GM21619 (cell line): ENCODE results near the gene SCAPER.

Experiments
- ATAC-seq: cut with Tn5 transposase; IDR thresholded peaks from one replicate; pipeline ENCODE4 v1.9.1; 2021; ENCODE audit not compliant: unreplicated experiment

SCAPER gene

DNA sequence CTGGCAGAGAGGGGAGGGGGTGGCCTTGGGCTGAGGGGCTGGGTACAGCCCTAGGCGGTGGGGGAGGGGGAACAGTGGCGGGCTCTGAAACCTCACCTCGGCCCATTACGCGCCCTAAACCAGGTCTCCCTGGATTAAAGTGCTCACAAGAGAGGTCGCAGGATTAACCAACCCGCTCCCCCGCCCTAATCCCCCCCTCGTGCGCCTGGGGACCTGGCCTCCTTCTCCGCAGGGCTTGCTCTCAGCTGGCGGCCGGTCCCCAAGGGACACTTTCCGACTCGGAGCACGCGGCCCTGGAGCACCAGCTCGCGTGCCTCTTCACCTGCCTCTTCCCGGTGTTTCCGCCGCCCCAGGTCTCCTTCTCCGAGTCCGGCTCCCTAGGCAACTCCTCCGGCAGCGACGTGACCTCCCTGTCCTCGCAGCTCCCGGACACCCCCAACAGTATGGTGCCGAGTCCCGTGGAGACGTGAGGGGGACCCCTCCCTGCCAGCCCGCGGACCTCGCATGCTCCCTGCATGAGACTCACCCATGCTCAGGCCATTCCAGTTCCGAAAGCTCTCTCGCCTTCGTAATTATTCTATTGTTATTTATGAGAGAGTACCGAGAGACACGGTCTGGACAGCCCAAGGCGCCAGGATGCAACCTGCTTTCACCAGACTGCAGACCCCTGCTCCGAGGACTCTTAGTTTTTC, 563.6 kb downstream of the SCAPER start:
- no peak for ATAC-seq

DNA sequence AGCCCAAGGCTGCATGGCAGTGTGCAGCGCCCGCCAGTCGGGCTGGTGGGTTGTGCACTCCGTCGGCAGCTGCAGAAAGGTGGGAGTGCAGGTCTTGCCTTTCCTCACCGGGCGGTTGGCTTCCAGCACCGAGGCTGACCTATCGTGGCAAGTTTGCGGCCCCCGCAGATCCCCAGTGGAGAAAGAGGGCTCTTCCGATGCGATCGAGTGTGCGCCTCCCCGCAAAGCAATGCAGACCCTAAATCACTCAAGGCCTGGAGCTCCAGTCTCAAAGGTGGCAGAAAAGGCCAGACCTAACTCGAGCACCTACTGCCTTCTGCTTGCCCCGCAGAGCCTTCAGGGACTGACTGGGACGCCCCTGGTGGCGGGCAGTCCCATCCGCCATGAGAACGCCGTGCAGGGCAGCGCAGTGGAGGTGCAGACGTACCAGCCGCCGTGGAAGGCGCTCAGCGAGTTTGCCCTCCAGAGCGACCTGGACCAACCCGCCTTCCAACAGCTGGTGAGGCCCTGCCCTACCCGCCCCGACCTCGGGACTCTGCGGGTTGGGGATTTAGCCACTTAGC, 564.3 kb downstream of the SCAPER start:
- ATAC-seq: no peak

DNA sequence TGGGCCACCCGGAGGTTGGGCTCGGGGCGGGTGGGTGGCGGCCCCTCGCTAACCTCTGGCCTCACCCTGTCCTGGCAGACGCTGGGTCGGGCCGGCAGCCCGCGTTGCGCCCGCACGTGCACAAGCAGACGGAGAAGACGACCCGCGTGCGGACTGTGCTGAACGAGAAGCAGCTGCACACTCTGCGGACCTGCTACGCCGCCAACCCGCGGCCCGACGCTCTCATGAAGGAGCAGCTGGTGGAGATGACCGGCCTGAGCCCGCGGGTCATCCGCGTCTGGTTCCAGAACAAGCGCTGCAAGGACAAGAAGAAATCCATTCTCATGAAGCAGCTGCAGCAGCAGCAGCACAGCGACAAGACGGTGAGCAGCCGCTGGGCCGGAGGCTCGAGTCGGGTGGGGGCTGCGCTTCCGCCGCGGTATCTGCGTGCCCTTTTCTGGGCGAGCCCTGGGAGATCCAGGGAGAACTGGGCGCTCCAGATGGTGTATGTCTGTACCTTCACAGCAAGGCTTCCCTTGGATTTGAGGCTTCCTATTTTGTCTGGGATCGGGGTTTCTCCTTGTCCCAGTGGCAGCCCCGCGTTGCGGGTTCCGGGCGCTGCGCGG, 564.8 kb downstream of the SCAPER start:
- no peak for ATAC-seq

DNA sequence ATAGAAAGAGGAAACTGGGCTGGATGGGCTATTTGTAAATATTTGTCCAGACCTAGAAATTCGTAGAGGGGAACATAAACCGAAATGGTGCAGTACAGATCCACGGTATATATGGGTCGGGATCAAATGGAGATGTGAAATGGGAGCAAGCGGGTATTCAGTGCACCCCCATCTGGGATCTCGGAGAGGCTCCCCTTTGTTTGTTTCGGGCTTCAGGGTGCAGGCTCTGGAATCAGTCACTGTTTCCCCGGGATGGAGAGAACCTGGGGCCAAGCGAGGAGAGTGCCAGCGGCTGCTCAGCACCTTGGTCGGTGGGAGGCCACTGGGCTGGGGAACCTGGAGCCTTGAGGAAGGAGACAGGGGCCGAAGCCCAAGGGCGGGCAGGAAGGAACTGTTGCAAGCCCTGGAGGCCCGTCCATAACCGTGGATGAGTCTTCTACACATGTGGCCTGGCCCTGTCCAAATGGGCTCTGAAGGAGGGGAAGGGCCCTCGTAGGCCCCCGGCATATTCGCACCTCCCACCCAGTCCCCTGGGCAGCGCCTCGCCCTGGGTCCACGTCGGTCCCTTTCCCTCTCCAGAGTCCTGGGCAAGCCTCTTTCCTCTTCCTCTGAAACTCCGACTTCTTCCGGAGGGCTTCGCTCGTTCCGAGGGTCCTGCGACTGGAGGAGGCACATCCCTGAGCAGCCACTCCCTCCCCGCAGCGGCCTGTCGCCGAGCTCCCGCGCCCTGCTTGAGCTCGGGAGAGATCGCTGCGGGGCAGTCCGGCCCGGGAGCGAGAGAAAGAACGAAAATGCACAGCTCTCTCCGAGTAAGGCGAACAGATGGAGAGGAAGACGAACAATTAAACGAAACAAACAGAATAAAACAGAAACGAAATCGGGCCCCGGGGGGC, 565.6 kb downstream of the SCAPER start:
- ATAC-seq: no peak

DNA sequence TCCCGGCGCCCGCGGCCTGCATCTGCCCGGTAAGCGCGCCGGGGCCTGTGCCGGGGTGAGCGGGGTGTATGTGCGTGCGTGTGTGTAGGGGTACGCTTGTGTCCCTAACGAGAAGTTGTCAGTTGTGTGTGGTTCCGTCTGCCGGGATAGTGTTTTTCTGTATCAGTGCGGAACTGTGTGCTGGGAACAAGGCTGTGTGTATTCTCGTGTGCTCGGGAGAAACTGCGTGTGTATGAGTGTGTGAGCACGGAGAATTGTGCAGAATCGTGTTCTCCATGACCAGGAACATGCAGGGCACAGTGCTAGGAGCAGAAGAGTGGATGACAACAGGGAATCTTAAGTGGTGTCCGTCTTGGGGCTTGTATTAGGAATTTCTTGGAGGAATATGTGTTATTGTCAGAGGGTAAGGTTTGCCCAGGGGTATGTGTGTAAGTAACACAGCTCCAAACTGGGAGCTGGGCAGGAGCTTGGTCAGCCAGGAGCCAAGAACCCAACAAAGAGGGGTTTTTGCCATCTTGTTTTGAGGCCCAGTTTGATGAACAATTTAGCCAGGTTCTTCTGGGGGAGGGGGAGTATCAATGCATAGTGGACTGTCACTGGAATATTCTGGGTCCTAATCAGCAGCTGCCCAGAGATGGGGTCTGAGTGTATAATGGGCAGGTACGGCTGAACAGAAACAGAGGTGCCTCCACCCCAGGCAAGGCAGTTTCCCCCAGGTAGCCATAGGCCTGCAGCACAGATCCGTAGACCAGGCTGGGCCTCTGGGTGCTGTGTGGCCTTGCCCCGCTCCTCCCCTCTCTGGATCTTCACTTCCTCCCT, 566.4 kb downstream of the SCAPER start:
- no peak for ATAC-seq

DNA sequence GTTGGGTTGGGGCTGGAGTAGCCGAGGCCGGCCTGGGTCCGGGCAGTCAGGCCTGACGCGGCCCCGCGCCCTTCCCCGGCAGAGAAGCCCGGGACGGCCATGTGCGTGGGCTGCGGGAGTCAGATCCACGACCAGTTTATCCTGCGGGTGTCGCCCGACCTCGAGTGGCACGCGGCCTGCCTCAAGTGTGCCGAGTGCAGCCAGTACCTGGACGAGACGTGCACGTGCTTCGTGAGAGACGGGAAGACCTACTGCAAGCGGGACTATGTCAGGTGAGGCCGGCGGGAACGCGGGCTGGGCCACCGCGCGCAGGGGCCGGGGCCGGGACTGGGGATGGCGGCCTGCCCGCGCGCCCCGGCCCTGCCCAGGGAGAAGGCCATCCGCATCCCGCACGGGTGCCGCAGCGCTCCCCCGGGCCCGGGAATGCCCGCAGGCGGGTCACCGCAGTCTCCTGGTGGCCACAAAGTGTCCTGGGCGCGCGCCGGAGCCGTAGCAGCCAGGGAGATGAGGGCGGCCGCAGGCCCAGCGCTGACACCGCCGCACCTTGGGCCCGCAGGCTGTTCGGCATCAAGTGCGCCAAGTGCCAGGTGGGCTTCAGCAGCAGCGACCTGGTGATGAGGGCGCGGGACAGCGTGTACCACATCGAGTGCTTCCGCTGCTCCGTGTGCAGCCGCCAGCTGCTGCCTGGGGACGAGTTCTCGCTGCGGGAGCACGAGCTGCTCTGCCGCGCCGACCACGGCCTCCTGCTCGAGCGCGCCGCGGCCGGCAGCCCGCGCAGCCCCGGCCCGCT, 567.2 kb downstream of the SCAPER start:
- no peak for ATAC-seq

DNA sequence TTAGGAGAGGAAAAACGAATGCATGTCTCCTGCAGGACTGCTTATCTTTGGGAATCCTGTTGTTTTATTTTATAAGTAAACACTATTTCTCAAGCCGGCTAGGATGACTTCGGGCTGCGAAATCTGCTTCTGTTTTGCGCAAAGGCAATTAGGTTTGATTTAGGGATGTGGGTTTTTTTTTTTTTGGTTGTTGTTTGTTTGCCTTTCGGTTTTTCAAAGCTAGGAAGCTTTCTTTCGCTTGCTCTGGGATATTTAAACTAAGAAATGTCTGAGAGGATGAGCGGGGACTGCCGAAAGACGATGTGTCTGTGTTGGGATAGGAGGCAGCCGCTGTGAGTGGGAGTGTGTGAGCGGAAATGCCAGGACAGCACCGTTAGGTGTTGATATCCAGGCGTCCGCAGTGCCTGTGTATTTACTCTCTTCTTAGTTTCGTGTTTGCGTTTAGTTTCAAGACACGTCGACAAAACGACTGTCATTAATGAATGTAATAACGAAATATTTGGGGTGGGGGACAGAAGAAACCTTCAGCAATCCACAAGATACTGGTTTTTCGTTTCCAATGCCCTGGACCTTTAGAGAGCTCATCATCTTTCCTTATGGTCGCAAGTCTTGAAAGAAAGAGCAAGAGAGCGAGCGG, 568.0 kb downstream of the SCAPER start:
- no peak for ATAC-seq

DNA sequence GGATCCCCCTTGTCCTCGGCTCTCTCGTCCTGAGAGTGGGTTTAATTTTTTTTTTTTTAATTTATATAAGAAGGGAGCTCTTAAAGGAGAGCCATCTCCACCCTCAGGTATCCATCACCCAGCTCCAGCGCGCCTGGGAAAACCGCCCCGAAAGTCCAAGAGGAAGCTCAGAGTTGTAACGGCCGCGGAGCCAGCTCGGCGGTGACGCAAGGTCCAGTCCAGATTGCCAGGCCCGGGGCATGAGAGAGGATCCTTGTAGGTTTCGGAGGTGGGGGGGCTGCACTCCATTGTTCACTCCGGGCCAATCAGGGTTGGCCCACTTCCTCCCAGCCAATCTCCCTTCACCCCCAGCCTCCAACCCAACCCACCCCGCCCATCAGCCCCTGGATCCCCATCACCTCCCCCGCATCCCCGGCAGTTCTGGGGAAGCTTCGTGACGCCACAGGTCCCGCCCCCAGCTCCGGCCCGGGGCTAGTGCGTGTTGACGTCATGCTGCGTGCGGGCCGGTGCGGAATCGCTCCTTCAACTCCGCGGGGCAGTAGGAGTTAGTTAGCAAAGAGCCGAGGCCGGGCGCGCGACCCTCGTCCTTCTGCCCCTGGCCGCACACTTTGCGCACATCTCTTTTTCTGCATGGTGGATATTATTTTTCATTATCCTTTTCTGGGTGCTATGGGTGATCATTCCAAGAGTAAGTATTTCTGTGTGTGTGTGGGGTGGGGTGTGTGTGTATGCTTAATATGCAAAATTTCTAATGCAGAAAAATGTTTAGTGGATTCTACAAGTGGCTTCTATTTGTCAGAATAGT, 568.7 kb downstream of the SCAPER start, which contains the start of gene ISL2:
Gene ISL2, plus strand, starts transcription at position 520 of the 805 bp plus-strand sequence. Its CDS starts 111 bp downstream, at position 631.
- ATAC-seq: peak; percentile 39

DNA sequence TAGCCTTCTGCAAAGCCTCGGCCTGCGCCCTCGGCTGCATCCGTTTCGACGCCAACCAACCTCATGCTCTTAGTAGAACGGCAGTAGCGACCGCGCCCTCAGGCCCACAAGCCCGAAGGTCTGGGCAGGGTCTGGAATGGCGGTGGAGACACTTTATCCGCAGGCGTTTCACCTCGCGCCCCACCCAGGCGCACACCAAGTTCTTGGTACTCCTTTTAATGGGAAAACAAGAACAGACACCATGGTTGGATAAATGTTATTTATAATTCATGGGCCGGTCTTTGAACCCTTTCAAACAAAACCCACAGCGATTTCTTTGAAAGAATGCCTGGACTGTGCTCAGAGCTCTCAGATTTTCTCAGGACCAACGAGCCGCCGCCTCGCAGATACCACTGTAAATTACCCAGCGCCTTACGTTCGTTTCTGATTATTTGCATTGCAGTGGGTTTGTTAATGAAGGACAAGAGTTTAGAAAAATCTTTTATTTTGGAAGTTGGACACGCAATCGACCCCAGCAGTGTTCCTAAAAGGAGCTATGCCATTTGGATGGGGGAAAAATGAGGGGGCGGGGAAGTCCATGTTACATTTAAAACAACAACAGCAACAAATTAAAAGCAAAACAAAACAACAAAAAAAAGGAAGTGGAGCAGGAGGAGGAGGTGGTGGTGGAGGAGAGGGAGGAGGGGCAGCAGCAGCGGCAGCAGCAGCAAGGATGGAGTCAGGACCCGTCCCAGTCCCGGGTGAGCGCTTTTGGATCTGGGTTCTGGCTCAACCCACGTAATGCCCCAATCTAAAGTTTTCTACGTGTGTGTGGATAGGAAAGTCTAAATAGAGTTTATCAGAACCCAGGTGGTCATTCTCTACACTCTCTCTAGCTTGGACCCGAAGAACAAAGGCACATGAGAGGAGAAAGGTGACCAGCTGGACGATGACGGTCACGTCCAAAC, 569.6 kb downstream of the SCAPER start:
- ATAC-seq: no peak

DNA sequence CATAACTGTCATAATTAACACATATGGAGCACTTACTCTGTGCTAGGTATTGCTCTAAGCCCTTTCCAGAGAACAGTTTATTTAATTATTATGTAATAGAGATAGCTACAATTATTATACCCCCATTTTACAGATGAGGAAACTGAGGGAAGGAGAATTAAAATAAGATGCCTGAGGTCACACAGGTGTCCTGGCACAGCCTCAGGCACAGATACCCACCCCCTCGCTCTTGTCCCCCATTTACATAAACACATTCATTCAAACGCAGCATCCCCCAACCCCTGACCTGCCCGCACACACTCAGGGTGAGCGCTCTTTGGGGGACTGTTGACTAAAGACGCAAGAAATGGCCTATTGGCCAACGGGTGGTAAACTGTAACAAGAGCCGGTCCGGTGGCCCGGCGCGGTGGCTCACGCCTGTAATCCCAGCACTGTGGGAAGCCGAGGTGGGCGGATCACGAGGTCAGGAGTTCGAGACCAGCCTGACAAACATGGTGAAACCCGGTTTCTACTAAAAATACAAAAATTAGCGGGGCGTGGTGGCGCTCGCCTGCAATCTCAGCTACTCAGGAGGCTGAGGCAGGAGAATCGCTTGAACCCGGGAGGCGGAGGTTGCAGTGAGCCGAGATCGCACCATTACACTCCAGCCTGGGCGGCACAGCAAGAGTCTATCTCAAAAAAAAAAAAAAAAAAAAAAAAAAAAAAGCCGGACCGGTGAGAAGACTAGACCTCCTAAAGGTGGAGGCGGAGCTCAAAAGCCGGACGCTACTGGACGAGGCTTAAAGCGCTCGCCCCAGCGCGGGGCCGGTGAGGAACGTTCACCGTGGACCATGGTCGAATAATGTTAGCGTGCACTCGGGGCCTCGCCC, 570.5 kb downstream of the SCAPER start:
- ATAC-seq: no peak

DNA sequence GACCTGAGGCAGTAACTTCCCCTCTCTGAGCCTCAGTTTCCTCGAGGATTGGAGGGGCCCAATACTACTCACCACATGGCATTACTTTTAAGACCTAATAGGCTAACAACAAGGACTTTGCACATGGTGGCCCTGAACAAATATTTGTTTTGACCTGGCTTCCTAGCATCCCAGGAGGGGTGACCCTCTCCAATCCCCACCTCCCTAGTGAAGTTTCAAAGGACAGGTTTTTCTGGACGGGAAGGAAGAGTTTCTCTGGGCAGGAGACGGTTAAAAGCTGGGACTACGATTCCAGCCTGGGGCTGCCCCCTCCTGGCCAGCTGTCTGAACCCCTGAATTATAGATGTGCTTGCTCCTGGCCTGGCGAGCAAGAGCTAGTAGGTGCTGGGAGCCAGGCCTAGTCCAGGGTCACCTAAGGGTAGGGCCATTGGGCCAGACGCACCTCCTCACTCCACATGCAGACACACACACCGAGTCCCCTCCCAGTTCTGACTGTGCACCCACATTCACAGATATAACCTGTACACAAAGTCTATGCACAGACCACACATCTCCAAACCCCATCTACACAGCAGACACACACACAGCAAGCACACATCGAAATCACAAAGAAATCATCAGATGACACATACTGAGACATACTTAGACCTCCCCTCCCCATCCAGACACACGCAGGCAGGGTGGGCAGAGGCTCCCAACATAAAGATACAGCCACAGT, 571.3 kb downstream of the SCAPER start:
- no peak for ATAC-seq

DNA sequence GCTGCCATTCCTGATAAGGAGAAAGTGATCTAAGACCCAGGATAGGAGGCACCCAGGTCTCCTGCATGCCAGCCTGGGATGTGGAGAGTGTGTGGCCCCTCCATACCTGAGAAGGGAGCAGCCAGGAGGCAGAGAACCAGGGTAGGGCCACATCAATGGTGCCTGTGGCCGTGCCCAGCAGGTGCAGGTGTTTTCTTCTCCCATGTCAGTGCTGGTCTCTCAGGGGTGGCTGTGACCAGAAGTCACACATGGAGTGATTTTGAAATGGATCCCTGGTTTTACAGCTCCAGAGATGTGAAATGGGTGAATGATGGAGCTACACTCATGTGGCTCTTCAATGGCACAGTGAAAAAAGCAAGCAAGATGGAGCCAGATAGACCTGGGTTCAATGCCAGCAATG, 571.8 kb downstream of the SCAPER start:
- ATAC-seq: no peak

DNA sequence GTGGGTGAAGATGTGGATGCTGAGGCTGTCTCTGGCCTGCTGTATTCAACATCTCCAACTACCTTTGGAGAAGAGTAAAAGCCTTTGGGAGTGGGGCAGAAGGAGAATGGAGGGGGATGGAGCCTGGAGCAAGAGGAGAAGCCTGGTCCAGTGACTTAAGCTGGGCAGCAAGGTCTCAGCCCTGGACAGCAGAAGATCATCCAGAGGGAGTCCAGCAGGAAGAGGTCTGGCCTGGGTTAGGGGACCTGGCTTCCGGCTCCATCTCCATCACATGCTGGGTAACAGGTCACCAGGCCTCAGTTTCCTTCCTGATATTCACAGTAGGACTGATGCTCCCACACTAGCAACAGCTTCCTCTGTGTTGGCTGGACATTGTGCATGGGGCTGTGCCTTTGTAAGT, 572.3 kb downstream of the SCAPER start:
- ATAC-seq: no peak

DNA sequence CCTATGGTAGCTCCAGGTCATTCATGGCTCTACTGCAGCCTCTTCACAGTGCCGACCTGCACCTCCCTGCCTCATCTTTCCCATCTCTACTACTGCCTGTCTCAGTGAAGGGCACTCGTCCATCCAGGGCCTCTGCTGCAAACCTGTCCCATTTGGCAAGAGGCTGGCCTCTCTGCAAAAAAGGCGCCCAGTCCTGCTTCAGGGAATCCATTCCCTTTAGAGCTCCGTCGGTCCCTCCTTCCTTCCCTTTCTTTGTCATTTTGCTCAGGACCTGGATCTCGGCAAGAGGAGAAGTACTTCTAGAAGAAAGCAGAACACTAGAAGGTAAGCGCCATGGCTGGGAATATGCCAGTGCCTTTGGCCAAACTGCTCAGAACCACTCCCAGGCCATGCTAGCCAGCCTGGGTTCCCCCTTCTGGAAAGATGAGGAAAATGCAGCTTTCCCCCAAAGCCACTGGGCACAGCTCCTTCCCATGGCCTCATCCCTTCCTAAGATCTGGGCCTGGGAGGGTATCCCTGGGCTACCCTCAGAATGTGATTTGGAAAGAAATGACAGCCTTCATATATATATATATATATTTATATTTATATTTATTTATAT, 575.0 kb downstream of the SCAPER start:
- ATAC-seq: no peak

DNA sequence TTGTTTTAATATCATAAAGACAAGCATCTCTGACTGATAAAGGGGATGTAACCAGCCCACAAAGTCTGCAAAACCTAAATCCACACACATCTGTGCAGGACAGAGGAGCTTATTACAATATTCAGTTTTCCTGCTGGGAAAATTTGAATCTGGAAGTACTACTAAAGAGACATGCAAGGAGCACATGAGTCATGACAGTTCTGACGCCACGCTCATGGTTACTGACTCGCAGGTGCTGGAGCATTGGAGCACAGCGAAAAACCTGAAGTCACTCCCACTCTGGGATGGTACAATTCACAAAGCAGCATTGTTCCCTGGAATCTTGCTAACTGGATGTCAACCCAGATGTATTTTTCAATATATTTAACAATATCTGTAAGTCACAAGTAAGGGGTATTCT, 576.2 kb downstream of the SCAPER start:
- ATAC-seq: no peak
